HEK293 (cell line): ENCODE results near the gene ABAT.

Experiments used
- CTCF ChIP-seq: fragments of 450-650 bp; formaldehyde crosslinking; IDR thresholded peaks from 2 replicates; pipeline ENCODE4 v1.5.1; 2016; ENCODE audit warnings: missing biosample characterization, missing genetic modification characterization
- ZNF174 ChIP-seq: fragments of 450-650 bp; formaldehyde crosslinking; IDR thresholded peaks from 2 replicates; pipeline ENCODE4 v1.5.0; 2017; ENCODE audit warnings: missing biosample characterization, mild to moderate bottlenecking, missing genetic modification characterization
- ZNF239 ChIP-seq: fragments of 450-650 bp; formaldehyde crosslinking; IDR thresholded peaks from 2 replicates; pipeline ENCODE4 v1.5.1; 2016; ENCODE audit warnings: missing biosample characterization, missing genetic modification characterization
- ZNF274 ChIP-seq, 2 experiments: fragments of 200-500 bp in 1 of 2; fragments of 450-650 bp in 1 of 2; sonication (Bioruptor generic) in 1 of 2; formaldehyde crosslinking in 1 of 2; IDR thresholded peaks; 2 replicates each; pipeline versions ENCODE4 v1.5.1 to v1.6.1; 2014 to 2016; ENCODE audit warnings: borderline replicate concordance in 1 of 2, inconsistent platforms in 1 of 2, low read length in 1 of 2, missing biosample characterization in 1 of 2, missing genetic modification characterization in 1 of 2
- ZNF335 ChIP-seq: fragments of 450-650 bp; formaldehyde crosslinking; conservative IDR thresholded peaks from 2 replicates; pipeline ENCODE4 v1.5.1; 2016; ENCODE audit warnings: missing biosample characterization, missing genetic modification characterization
- ZNF747 ChIP-seq: fragments of 450-650 bp; formaldehyde crosslinking; IDR thresholded peaks from 2 replicates; pipeline ENCODE4 v1.5.1; 2016; ENCODE audit warnings: missing biosample characterization, missing genetic modification characterization

DNA sequence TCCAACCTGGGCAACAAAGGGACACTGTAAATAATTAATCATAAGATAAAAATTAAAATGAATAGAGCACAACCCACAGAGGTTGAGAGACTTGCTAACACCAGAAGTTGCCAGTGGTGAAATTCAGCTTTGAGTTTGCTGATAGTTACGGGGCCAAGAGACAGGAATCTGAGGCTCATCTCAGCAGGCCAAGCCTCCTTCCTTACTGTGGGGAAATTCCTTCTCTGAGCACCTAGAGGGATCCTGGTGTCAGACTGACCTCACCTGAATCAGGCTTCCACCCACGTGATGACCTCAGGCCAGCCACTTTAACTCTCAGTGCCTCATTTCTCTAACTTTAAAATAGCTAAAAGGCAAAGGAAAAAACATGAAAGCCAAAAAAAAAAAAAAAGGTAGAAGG, 4.7 kb downstream of the ABAT start:
- no peak for TF ChIP-seq CTCF
- no peak for TF ChIP-seq ZNF335 (tag by site-specific recombination)
- TF ChIP-seq ZNF274 (IDR thresholded peaks at IDR 0.05; ENCODE audit: low read length) = no peak
- no peak for TF ChIP-seq ZNF274 (tag by site-specific recombination; IDR thresholded peaks at IDR 0.05; ENCODE audit: borderline replicate concordance)
- TF ChIP-seq ZNF174 (tag by site-specific recombination) = no peak
- no peak for TF ChIP-seq ZNF747 (tag by site-specific recombination)
- no peak for TF ChIP-seq ZNF239 (tag by site-specific recombination)
